Measurements from ENCODE around the gene DPY19L3.

The DPY19L3 gene

DNA sequence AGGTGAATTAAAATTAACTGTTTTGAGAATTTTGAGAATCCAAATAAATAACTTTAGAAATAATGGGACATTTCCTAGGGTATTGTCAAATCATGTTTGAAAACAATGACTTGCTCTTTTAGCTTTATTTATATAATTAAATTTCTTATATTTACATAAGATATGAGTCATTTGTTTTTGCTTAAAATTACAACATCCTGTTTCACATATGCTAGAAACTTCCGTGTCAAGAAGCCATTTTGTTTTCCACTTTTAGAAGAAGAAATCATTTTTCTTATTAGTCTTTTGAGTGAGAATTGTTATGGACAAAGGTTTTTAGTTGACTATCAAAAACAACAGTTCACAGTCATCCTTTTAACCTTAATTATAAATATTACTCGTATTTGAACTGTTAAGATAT is 48.2 kb downstream of the DPY19L3 start:
- H3K4me3 ChIP-seq (ENCODE audit: low read depth, low read length) = no peak overlapping the region
- TF ChIP-seq, protein P1, sequence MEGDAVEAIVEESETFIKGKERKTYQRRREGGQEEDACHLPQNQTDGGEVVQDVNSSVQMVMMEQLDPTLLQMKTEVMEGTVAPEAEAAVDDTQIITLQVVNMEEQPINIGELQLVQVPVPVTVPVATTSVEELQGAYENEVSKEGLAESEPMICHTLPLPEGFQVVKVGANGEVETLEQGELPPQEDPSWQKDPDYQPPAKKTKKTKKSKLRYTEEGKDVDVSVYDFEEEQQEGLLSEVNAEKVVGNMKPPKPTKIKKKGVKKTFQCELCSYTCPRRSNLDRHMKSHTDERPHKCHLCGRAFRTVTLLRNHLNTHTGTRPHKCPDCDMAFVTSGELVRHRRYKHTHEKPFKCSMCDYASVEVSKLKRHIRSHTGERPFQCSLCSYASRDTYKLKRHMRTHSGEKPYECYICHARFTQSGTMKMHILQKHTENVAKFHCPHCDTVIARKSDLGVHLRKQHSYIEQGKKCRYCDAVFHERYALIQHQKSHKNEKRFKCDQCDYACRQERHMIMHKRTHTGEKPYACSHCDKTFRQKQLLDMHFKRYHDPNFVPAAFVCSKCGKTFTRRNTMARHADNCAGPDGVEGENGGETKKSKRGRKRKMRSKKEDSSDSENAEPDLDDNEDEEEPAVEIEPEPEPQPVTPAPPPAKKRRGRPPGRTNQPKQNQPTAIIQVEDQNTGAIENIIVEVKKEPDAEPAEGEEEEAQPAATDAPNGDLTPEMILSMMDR (IDR thresholded peaks at IDR 0.05; ENCODE audit: low read depth, low read length) = no peak

DNA sequence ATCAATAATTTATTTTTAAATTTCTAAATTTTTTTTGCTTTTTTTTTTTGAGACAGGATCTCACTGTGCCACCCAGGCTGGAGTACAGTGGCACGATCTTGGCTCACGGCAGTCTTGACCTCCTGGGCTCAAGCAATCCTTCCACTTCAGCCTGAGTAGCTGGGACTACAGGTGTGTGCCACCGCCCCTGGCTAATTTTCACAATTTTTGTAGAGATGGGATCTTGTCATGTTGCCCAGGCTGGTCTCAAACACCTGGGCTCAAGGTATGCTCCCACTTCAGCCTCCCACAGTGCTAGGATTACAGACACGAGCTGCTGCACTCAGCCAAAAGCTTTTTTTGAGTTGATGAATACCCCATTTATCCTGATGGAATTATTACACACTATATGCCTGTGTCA is 50.8 kb downstream of the DPY19L3 start:
- H3K4me3 ChIP-seq (ENCODE audit: low read depth, low read length) = no peak overlapping the region

DNA sequence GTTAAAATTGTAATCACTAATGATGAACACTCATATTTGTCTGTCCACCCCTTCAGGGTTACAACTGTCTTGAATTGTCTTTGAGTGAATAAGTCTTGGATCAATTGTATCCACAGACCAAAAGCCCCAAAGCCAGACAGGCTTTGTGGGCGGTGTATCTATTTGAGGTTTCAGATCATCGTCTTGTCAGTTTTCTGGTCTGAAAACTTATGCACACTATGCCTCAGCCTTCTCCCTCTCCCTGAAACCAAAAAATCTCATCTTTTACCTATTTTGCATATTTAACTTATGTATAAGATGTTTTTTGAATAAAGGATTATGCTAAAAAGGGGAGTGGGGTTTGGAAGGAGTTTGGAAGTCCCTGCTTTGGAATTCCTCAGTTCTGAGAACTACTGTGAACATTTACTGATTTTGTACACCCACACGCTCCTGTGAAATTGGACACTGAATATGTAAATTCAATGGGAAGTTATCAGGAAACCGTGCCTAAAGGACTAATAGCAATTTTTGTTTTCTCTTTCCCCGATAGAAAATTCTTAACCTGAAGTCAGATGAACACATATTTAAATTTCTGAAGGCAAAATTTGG is 52.1 kb downstream of the DPY19L3 start:
- H3K4me3 ChIP-seq (ENCODE audit: low read depth, low read length) = no peak overlapping the region
- TF ChIP-seq, protein P1 (IDR thresholded peaks at IDR 0.05; ENCODE audit: low read depth, low read length) = no peak

More for the DNA sequence above, 50.8 kb downstream of the DPY19L3 start:
- TF ChIP-seq, protein P1 (IDR thresholded peaks at IDR 0.05; ENCODE audit: low read depth, low read length) = no peak

DNA sequence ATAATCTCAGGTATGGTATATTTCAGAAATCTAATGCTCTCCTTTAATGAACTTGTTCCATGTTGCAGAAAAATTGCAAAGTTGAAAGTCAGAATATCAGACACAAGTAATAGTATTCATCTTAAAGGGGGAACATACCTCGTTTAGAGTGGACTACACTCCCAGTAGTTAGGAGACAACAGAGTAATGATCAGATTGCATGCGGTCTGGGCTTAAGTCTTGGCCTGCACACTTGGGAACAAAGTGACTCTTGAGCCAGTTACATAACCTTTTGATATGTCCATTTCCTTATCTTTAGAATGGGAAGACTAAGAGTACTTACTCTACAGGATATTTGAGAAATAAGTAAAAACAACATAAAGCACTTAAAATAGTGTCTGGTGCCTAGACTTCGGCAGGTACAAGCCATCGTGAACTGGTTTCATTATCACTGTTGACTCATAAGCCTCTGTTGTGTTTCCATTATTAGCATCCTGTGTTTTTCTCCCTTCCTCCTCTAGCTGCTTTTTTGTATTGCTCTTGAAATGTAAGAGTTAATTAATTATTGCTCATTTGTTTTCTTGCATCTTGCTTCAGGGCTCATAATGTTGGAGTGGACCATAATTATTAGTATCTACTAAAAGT is 53.0 kb downstream of the DPY19L3 start:
- TF ChIP-seq, protein P1 (IDR thresholded peaks at IDR 0.05; ENCODE audit: low read depth, low read length) = no peak

DNA sequence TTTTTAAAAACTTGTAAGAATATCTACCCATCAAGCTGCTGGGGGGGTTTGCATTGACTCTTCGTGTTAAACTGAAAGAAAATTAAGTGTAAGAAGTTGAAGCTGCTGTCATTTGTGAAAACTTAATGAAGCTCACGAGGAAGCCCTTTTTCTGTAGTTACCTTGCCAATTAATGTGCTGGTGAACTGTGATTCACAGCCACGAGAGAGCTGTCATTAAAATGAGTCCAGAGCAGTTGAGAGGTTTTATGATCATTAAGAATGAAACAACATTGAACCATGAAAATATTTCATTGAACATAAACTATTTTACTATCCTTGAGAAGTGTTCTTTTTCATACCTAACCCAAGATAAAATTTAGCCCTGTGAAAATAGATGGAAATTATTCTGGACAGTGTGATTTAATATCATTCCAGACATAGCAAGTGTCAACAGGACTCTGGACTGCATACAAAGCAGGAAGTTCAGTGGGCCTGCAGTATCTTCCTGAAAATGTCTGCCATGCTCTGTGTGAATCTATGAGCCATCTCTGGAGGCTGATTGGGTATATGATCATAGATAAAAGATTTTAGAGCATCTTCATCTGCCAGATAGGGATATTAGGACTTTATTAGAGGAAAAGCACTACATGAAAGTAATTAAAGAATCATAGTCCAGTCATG is 53.8 kb downstream of the DPY19L3 start:
- no peak overlapping the region for H3K4me3 ChIP-seq (ENCODE audit: low read depth, low read length)
- TF ChIP-seq, protein P1 (IDR thresholded peaks at IDR 0.05; ENCODE audit: low read depth, low read length) = no peak

More for the DNA sequence above, 53.0 kb downstream of the DPY19L3 start:
- no peak overlapping the region for H3K4me3 ChIP-seq (ENCODE audit: low read depth, low read length)

DNA sequence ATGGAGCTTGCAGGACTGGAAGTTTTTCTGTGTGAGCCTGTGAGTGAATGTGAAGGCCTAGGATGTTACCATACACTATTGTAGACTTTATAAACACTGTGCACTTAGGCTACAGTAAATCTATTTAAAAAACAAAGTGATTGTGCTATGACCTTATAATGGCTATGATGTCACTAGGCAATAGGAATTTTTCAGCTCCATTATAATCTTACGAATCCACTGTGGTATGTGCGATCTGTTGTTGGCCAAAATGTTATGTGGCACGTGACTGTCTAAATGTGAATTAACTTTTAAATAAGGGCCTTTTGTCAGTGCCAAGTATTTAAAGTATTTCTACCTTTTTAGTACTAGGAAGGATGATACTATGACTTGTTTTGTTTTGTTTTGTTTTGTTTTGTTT is 54.9 kb downstream of the DPY19L3 start:
- no peak overlapping the region for H3K4me3 ChIP-seq (ENCODE audit: low read depth, low read length)
- TF ChIP-seq, protein P1 (IDR thresholded peaks at IDR 0.05; ENCODE audit: low read depth, low read length) = no peak

DNA sequence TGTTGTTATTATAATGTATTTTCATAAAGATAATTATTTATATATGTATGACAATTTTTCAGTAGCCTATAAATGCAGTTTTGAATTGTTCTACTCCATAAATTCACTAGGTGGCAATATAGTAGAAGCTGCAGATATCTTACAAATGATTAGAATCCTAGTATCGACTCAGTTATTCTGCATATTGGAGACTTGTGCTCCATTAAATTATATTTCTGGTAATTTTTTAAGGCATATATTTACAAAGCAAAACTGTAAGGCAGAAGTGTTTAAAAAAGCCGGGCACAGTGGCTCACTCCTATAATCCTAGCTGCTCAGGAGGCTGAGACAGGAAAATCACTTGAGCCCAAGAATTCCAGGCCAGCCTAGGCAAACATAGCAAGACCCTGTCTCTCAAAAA is 58.7 kb downstream of the DPY19L3 start:
- no peak overlapping the region for H3K4me3 ChIP-seq (ENCODE audit: low read depth, low read length)
- TF ChIP-seq, protein P1 (IDR thresholded peaks at IDR 0.05; ENCODE audit: low read depth, low read length) = no peak; the same call in 1 of the 2 replicates

All from WI38 (cell line).